HepG2 (cell line): ENCODE measurements around the gene RFC1. TPM values are rescaled to one million over a fixed set of nuclear protein-coding genes. Genes with fewer than 3 reads are reported as not detected.

Experiments used
- ARNT ChIP-seq: fragments of 450-650 bp; IDR thresholded peaks from 2 replicates; pipeline ENCODE4 v1.6.1; 2017
- CEBPG ChIP-seq: IDR thresholded peaks from 2 replicates; pipeline ENCODE4 v1.6.1; 2016
- DBP ChIP-seq: sonication (generic); formaldehyde crosslinking; IDR thresholded peaks from 2 replicates; pipeline ENCODE4 v1.4.0; 2020; ENCODE audit warnings: missing genetic modification reagents; ENCODE audit errors: not compliant biosample characterization
- FOXP1 ChIP-seq, 2 experiments: fragments of 450-650 bp in 1 of 2; IDR thresholded peaks; 2 replicates each; pipeline ENCODE4 v1.6.1; 2017 to 2018; ENCODE audit warnings: antibody characterized with exemption in 1 of 2
- HOXA5 ChIP-seq: sonication (generic); formaldehyde crosslinking; IDR thresholded peaks from 2 replicates; pipeline ENCODE4 v1.4.0; 2020; ENCODE audit warnings: missing genetic modification reagents
- KAT8 ChIP-seq: IDR thresholded peaks from 2 replicates; pipeline ENCODE4 v1.6.1; 2016; ENCODE audit warnings: missing genetic modification reagents, missing compliant biosample characterization
- LBX2 ChIP-seq: sonication (generic); formaldehyde crosslinking; IDR thresholded peaks from 2 replicates; pipeline ENCODE4 v1.5.0; 2020; ENCODE audit warnings: missing genetic modification reagents, mild to moderate bottlenecking, borderline replicate concordance
- NCOR1 ChIP-seq: fragments of 200-600 bp; sonication (generic); IDR thresholded peaks from 2 replicates; pipeline ENCODE4 v1.7.0; 2017; ENCODE audit warnings: antibody characterized with exemption, low read length, borderline replicate concordance
- NR2C2 ChIP-seq: sonication (generic); formaldehyde crosslinking; IDR thresholded peaks from 2 replicates; pipeline ENCODE4 v1.4.0; 2020; ENCODE audit warnings: missing genetic modification reagents, mild to moderate bottlenecking, moderate library complexity, borderline replicate concordance
- PHB2 ChIP-seq: fragments of 450-650 bp; IDR thresholded peaks from 2 replicates; pipeline ENCODE4 v1.6.1; 2018; ENCODE audit not compliant: partially characterized antibody
- PHF20 ChIP-seq: sonication (generic); formaldehyde crosslinking; IDR thresholded peaks from 2 replicates; pipeline ENCODE4 v1.5.0; 2020; ENCODE audit warnings: mild to moderate bottlenecking, missing genetic modification reagents
- PLRG1 ChIP-seq: fragments of 450-650 bp; conservative IDR thresholded peaks from 2 replicates; pipeline ENCODE4 v1.6.1; 2016
- PLSCR1 ChIP-seq: sonication (generic); formaldehyde crosslinking; IDR thresholded peaks from 2 replicates; pipeline ENCODE4 v1.5.0; 2020; ENCODE audit warnings: missing genetic modification reagents, mild to moderate bottlenecking, borderline replicate concordance
- POGZ ChIP-seq: sonication (generic); formaldehyde crosslinking; IDR thresholded peaks from 2 replicates; pipeline ENCODE4 v1.4.0; 2020; ENCODE audit warnings: mild to moderate bottlenecking, missing genetic modification reagents
- TBP ChIP-seq: sonication (generic); formaldehyde crosslinking; IDR thresholded peaks from 2 replicates; pipeline ENCODE4 v1.5.0; 2020; ENCODE audit warnings: missing genetic modification reagents
- TCF12 ChIP-seq, 2 experiments: fragments of 450-650 bp in 1 of 2; sonication (generic) in 1 of 2; formaldehyde crosslinking in 1 of 2; IDR thresholded peaks; 2 replicates each; pipeline versions ENCODE4 v1.6.1 to v1.8.0; 2017 to 2022; ENCODE audit warnings: antibody characterized with exemption in 1 of 2, mild to moderate bottlenecking in 1 of 2, missing genetic modification reagents in 1 of 2, moderate library complexity in 1 of 2
- TEAD2 ChIP-seq: sonication (generic); formaldehyde crosslinking; IDR thresholded peaks from 2 replicates; pipeline ENCODE4 v1.9.0; 2021; ENCODE audit warnings: missing genetic modification reagents
- TEF ChIP-seq: sonication (generic); formaldehyde crosslinking; IDR thresholded peaks from 2 replicates; pipeline ENCODE4 v1.5.0; 2020; ENCODE audit warnings: missing genetic modification reagents
- ZBTB21 ChIP-seq: sonication (generic); formaldehyde crosslinking; IDR thresholded peaks from 2 replicates; pipeline ENCODE4 v1.4.0; 2020; ENCODE audit warnings: missing genetic modification reagents
- ZNF263 ChIP-seq: sonication (generic); formaldehyde crosslinking; IDR thresholded peaks from 2 replicates; pipeline ENCODE4 v1.4.0; 2020; ENCODE audit warnings: missing genetic modification reagents
- ZNF33A ChIP-seq: sonication (generic); formaldehyde crosslinking; IDR thresholded peaks from 2 replicates; pipeline ENCODE4 v1.5.1; 2020; ENCODE audit warnings: missing genetic modification reagents, mild to moderate bottlenecking, moderate library complexity, borderline replicate concordance
- ZNF563 ChIP-seq: sonication (generic); formaldehyde crosslinking; IDR thresholded peaks from 2 replicates; pipeline ENCODE4 v1.8.0; 2022; ENCODE audit warnings: mild to moderate bottlenecking, moderate library complexity, missing genetic modification reagents
- ZNF572 ChIP-seq: sonication (generic); formaldehyde crosslinking; IDR thresholded peaks from 2 replicates; pipeline ENCODE4 v1.5.1; 2020; ENCODE audit warnings: mild to moderate bottlenecking, missing genetic modification reagents
- ZNF598 ChIP-seq: sonication (generic); formaldehyde crosslinking; IDR thresholded peaks from 2 replicates; pipeline ENCODE4 v1.5.1; 2020; ENCODE audit warnings: mild to moderate bottlenecking, missing genetic modification reagents, borderline replicate concordance
- ZNF691 ChIP-seq: sonication (generic); formaldehyde crosslinking; IDR thresholded peaks from 2 replicates; pipeline ENCODE4 v1.4.0; 2020; ENCODE audit warnings: missing genetic modification reagents, low read depth, mild to moderate bottlenecking, borderline replicate concordance
- ZNF839 ChIP-seq: sonication (generic); formaldehyde crosslinking; IDR thresholded peaks from 2 replicates; pipeline ENCODE4 v1.4.0; 2020; ENCODE audit warnings: missing genetic modification reagents, mild to moderate bottlenecking, borderline replicate concordance
- polyA plus RNA-seq, 8 experiments: library from polyadenylated mRNA; depleted of rRNA in 3 of 8; stranded (reverse) in 7 of 8; unstranded in 1 of 8; fragments of >200 nt; fragmentation: Illumina TruSeq in 4 of 8; extraction: Trizol in 4 of 8; gene quantifications; 2 replicates each; pipeline versions ENCODE4 v1.2.1 to v1.2.3, GENCODE V29; 2011 to 2016; ENCODE audit warnings: low read depth in 4 of 8, missing spikeins in 1 of 8, mixed read lengths in 1 of 8; ENCODE audit not compliant: insufficient read depth in 1 of 8
- total RNA-seq, 5 experiments: library from RNA; depleted of rRNA; stranded (reverse); fragments of >200 nt; fragmentation: Illumina TruSeq; extraction: Trizol; gene quantifications; 2 replicates each; pipeline ENCODE4 v1.2.3, GENCODE V29; 2016; ENCODE audit warnings: low read depth in 1 of 5

RFC1 gene
- total and polyA plus RNA-seq, 2 of the 13 experiments (the other 11 are each of a cell fraction or from before 2014, with no cell fraction given): 15.9 to 78.8 TPM

GRCh38 chr4:39365830-39366771, at the start of gene RFC1 (continued):
- TF ChIP-seq ZNF33A (CRISPR knock-in tag) (0 out of 2 replicates have a peak, but pooled peaks have one; percentile 42), PLRG1 (no peak), ZNF572 (CRISPR knock-in tag) (no peak; the same call in 1 of the 2 replicates), LBX2 (CRISPR knock-in tag) (peak; percentile 96; the same call in 1 of the 2 replicates), TBP (CRISPR knock-in tag) (no peak), PHF20 (CRISPR knock-in tag) (peak; percentile 91), NR2C2 (CRISPR knock-in tag) (peak; percentile 78), ZNF598 (CRISPR knock-in tag) (peak; percentile 97; the same call in 1 of the 2 replicates), TEAD2 (CRISPR knock-in tag) (peak; percentile 96), ZNF263 (peak; percentile 67; the same call in 1 of the 2 replicates), CEBPG (CRISPR knock-in tag) (peak; percentile 63), ZNF691 (CRISPR knock-in tag) (peak; percentile 95; the same call in 1 of the 2 replicates), ARNT (no peak), TCF12 (IDR thresholded peaks at IDR 0.05) (no peak), TCF12 (CRISPR knock-in tag; IDR thresholded peaks at IDR 0.05) (peak; percentile 65; the same call in 1 of the 2 replicates), ZNF563 (CRISPR knock-in tag) (peak; percentile 99), DBP (peak; percentile 81), TEF (peak; percentile 89), PHB2 (no peak), POGZ (peak; percentile 97), KAT8 (peak; percentile 95), ZBTB21 (CRISPR knock-in tag) (peak; percentile 62; the same call in 1 of the 2 replicates), PLSCR1 (CRISPR knock-in tag) (peak; percentile 87), ZNF839 (CRISPR knock-in tag) (peak; percentile 86), HOXA5 (CRISPR knock-in tag) (peak; percentile 91), FOXP1 (IDR thresholded peaks at IDR 0.05) (no peak), FOXP1 (CRISPR knock-in tag; IDR thresholded peaks at IDR 0.05) (no peak), NCOR1 (peak; percentile 22; the same call in 1 of the 2 replicates)
